ENCODE data around the gene PTEN.
A peak's percentile ranks its signal among the peaks of the same experiment; 100 is the strongest.
"Not testable (repeated sequence)": the region's sequence is repeated elsewhere in the genome, so short reads cannot be mapped to it uniquely, and the experiment has no call there.

Gene PTEN

GRCh38 chr10:87875929-87876571 is 12.6 kb downstream of the PTEN start:
- peaks cover 97% of the 10 kb centered on the region for H3K79me2 ChIP-seq (ENCODE audit: insufficient read depth, low read length)
- peaks cover 25% of the 10 kb centered on the region; the same call in 1 of the 2 replicates for H3F3A ChIP-seq (ENCODE audit: low read depth)
- no peaks in the 10 kb centered on the region for H3K27me3 ChIP-seq (ENCODE audit: insufficient read depth, low read length, poor library complexity, severe bottlenecking)
- peak overlapping the region; percentile 74 for H3K4me3 ChIP-seq (ENCODE audit: low read length, poor library complexity, severe bottlenecking)
- peak overlapping the region; percentile 96 for H3K9ac ChIP-seq (ENCODE audit: low read depth, low read length, poor library complexity, severe bottlenecking)
- H3K36me3 ChIP-seq (ENCODE audit: insufficient read depth, low read length), result peaks cover 11% of the 10 kb centered on the region
- H3K9me2 ChIP-seq (replicated peaks; ENCODE audit: low read depth, low read length), result no peaks in the 10 kb centered on the region
- TF ChIP-seq, protein P1, sequence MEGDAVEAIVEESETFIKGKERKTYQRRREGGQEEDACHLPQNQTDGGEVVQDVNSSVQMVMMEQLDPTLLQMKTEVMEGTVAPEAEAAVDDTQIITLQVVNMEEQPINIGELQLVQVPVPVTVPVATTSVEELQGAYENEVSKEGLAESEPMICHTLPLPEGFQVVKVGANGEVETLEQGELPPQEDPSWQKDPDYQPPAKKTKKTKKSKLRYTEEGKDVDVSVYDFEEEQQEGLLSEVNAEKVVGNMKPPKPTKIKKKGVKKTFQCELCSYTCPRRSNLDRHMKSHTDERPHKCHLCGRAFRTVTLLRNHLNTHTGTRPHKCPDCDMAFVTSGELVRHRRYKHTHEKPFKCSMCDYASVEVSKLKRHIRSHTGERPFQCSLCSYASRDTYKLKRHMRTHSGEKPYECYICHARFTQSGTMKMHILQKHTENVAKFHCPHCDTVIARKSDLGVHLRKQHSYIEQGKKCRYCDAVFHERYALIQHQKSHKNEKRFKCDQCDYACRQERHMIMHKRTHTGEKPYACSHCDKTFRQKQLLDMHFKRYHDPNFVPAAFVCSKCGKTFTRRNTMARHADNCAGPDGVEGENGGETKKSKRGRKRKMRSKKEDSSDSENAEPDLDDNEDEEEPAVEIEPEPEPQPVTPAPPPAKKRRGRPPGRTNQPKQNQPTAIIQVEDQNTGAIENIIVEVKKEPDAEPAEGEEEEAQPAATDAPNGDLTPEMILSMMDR (conservative IDR thresholded peaks at IDR 0.05; ENCODE audit: low read length), result no peak
- no peak for TF ChIP-seq EZH2phosphoT487 (IDR thresholded peaks at IDR 0.05; ENCODE audit: borderline replicate concordance)
- H3K9me3 ChIP-seq (ENCODE audit: insufficient read depth, low read depth, low read length), result no peaks in the 10 kb centered on the region
- peak overlapping the region; percentile 85 for H3K4me2 ChIP-seq (ENCODE audit: low read depth, low read length, poor library complexity, severe bottlenecking)
- H2AFZ ChIP-seq (ENCODE audit: low read length), result no peak overlapping the region
- peaks cover 52% of the 10 kb centered on the region for H4K20me1 ChIP-seq (ENCODE audit: insufficient read depth, low read length, poor library complexity, severe bottlenecking)
- peaks cover 81% of the 10 kb centered on the region for H3K4me1 ChIP-seq (ENCODE audit: insufficient read depth, low read length, poor library complexity, severe bottlenecking)

DNA sequence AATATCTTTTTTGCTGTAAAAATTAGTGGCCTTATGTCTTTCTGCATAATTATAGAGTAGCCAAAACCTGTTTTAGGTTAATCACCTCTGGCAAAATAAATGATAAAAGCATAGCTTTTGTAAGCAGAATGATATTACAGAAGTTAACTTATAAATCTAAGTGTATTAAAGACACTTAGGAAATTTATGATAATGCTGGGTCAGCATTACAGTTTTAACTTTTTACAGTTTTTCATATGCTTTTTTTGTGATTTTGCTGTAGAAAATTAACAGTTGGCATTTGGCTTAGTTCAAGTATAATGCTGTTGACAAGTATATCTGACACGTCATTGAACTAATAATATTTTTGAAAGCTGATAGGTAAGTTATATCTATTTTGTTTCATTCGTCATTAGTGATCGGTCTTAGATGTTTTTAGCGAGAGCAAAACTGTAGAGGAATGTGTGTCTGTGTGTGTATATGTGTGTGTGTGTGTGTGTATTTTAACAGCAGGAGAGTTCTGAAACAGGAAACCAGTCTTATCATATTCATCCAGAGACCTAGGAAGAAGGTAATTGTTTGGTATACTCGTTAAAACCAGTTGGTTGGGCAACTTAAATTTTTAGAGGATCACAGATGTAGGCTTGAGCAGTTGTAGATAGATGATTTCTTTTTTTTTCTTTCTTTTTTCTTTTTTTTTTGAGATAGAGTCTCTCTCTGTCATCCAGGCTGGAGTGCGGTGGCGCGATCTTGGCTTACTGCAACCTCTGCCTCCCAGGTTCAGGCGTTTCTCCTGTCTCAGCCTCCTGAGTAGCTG is 15.4 kb downstream of the PTEN start:
- peaks cover 96% of the 10 kb centered on the region for H3K79me2 ChIP-seq (ENCODE audit: insufficient read depth, low read length)
- peaks cover 10% of the 10 kb centered on the region; the same call in 1 of the 2 replicates for H3K9me3 ChIP-seq (ENCODE audit: insufficient read depth, low read depth, low read length)
- peak overlapping the region; percentile 85 for H3K4me2 ChIP-seq (ENCODE audit: low read depth, low read length, poor library complexity, severe bottlenecking)
- TF ChIP-seq, protein P1 (conservative IDR thresholded peaks at IDR 0.05; ENCODE audit: low read length), result no peak
- TF ChIP-seq EZH2phosphoT487 (IDR thresholded peaks at IDR 0.05; ENCODE audit: borderline replicate concordance), result no peak
- no peaks in the 10 kb centered on the region for H3K9me2 ChIP-seq (replicated peaks; ENCODE audit: low read depth, low read length)
- H3K27me3 ChIP-seq (ENCODE audit: insufficient read depth, low read length, poor library complexity, severe bottlenecking), result no peaks in the 10 kb centered on the region
- peak overlapping the region; percentile 96 for H3K9ac ChIP-seq (ENCODE audit: low read depth, low read length, poor library complexity, severe bottlenecking)
- H4K20me1 ChIP-seq (ENCODE audit: insufficient read depth, low read length, poor library complexity, severe bottlenecking), result peaks cover 42% of the 10 kb centered on the region
- H3K36me3 ChIP-seq (ENCODE audit: insufficient read depth, low read length), result peaks cover 15% of the 10 kb centered on the region
- H3K4me3 ChIP-seq (ENCODE audit: low read length, poor library complexity, severe bottlenecking), result peak overlapping the region; percentile 74
- H2AFZ ChIP-seq (ENCODE audit: low read length), result no peak overlapping the region
- peaks cover 75% of the 10 kb centered on the region for H3K4me1 ChIP-seq (ENCODE audit: insufficient read depth, low read length, poor library complexity, severe bottlenecking)
- peaks cover 25% of the 10 kb centered on the region; the same call in 1 of the 2 replicates for H3F3A ChIP-seq (ENCODE audit: low read depth)

DNA sequence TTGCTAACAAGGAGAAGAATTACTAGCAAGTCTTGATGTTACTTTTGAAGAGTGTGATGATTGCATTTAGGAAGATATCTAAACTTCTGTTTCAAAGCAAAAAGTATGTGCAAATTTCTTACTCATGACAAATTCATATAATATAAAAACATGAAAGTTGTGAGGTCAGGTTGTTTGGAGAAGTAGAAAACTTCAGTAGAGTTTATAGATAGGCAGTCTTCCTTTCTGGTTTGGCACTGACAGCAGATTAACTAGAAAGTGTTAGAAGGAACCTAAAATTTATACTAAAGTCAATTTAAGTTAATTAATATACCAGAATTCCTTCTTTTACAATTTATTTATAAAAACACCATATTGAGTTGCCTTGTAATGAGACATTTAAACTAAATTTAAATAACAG is 16.9 kb downstream of the PTEN start:
- Histone ChIP-seq H3K9me3 (ENCODE audit: insufficient read depth, low read depth, low read length) (peaks cover 10% of the 10 kb centered on the region; the same call in 1 of the 2 replicates), H4K20me1 (ENCODE audit: insufficient read depth, low read length, poor library complexity, severe bottlenecking) (peaks cover 43% of the 10 kb centered on the region), H3F3A (ENCODE audit: low read depth) (peaks cover 15% of the 10 kb centered on the region; the same call in 1 of the 2 replicates), H3K4me2 (ENCODE audit: low read depth, low read length, poor library complexity, severe bottlenecking) (peak overlapping the region; percentile 85), H3K79me2 (ENCODE audit: insufficient read depth, low read length) (peaks cover 96% of the 10 kb centered on the region), H2AFZ (ENCODE audit: low read length) (no peak overlapping the region), H3K9me2 (replicated peaks; ENCODE audit: low read depth, low read length) (no peaks in the 10 kb centered on the region), H3K9ac (ENCODE audit: low read depth, low read length, poor library complexity, severe bottlenecking) (peak overlapping the region; percentile 96), H3K4me1 (ENCODE audit: insufficient read depth, low read length, poor library complexity, severe bottlenecking) (peaks cover 67% of the 10 kb centered on the region), H3K4me3 (ENCODE audit: low read length, poor library complexity, severe bottlenecking) (peak overlapping the region; percentile 74), H3K27me3 (ENCODE audit: insufficient read depth, low read length, poor library complexity, severe bottlenecking) (no peaks in the 10 kb centered on the region), H3K36me3 (ENCODE audit: insufficient read depth, low read length) (peaks cover 17% of the 10 kb centered on the region)
- no peak for TF ChIP-seq EZH2phosphoT487 (IDR thresholded peaks at IDR 0.05; ENCODE audit: borderline replicate concordance)
- TF ChIP-seq, protein P1 (conservative IDR thresholded peaks at IDR 0.05; ENCODE audit: low read length), result no peak

- Histone ChIP-seq H3F3A (ENCODE audit: low read depth) (peaks cover 15% of the 10 kb centered on the region; the same call in 1 of the 2 replicates), H3K9me3 (ENCODE audit: insufficient read depth, low read depth, low read length) (peaks cover 13% of the 10 kb centered on the region), H3K4me1 (ENCODE audit: insufficient read depth, low read length, poor library complexity, severe bottlenecking) (peaks cover 65% of the 10 kb centered on the region), H4K20me1 (ENCODE audit: insufficient read depth, low read length, poor library complexity, severe bottlenecking) (peaks cover 43% of the 10 kb centered on the region), H3K36me3 (ENCODE audit: insufficient read depth, low read length) (peaks cover 29% of the 10 kb centered on the region), H3K4me3 (ENCODE audit: low read length, poor library complexity, severe bottlenecking) (peak overlapping the region; percentile 74), H3K9ac (ENCODE audit: low read depth, low read length, poor library complexity, severe bottlenecking) (peak overlapping the region; percentile 96), H3K4me2 (ENCODE audit: low read depth, low read length, poor library complexity, severe bottlenecking) (peak overlapping the region; percentile 85), H3K79me2 (ENCODE audit: insufficient read depth, low read length) (peaks cover 96% of the 10 kb centered on the region)
- H3K27me3 ChIP-seq (ENCODE audit: insufficient read depth, low read length, poor library complexity, severe bottlenecking); H2AFZ ChIP-seq (ENCODE audit: low read length); H3K9me2 ChIP-seq (replicated peaks; ENCODE audit: low read depth, low read length): not testable (repeated sequence)
These were observed 18.1 kb downstream of the PTEN start for GRCh38 chr10:87881373-87882059.
